Right kidney (tissue), 9 donors: ENCODE measurements around the gene CHRNB2.
"Not testable (repeated sequence)": the region's sequence is repeated elsewhere in the genome, so short reads cannot be mapped to it uniquely, and the experiment has no call there.

Source experiments
- DNase-seq: peaks from one replicate; pipeline ENCODE4 v3.0.0-alpha.2; 2016
- long read RNA-seq, 8 donors: transcript quantifications; one replicate each; lab custom pipeline, GENCODE V29; 2026

CHRNB2 gene, protein sequence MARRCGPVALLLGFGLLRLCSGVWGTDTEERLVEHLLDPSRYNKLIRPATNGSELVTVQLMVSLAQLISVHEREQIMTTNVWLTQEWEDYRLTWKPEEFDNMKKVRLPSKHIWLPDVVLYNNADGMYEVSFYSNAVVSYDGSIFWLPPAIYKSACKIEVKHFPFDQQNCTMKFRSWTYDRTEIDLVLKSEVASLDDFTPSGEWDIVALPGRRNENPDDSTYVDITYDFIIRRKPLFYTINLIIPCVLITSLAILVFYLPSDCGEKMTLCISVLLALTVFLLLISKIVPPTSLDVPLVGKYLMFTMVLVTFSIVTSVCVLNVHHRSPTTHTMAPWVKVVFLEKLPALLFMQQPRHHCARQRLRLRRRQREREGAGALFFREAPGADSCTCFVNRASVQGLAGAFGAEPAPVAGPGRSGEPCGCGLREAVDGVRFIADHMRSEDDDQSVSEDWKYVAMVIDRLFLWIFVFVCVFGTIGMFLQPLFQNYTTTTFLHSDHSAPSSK
- long read RNA-seq, donor 1: 0 reads
- long read RNA-seq, donor 2: 0 reads
- long read RNA-seq, donor 3: 0 reads
- long read RNA-seq, donor 4: 0 reads
- long read RNA-seq, donor 5: 0 reads
- long read RNA-seq, donor 6: 0 reads
- long read RNA-seq, donor 7: 0 reads
- long read RNA-seq, donor 8: 0 reads

- peak; percentile 76 for DNase-seq
These were observed at the start of gene CHRNB2 for GRCh38 chr1:154567386-154568156. TSS of gene CHRNB2 (plus strand) at chr1:154567778. CDS start at chr1:154568045, 267 bp downstream.

- DNase-seq: no peak
These were observed 48.0 kb upstream of the CHRNB2 start for GRCh38 chr1:154519591-154519991.

- DNase-seq: no peak
These were observed 47.2 kb upstream of the CHRNB2 start for GRCh38 chr1:154520333-154520732.

DNA sequence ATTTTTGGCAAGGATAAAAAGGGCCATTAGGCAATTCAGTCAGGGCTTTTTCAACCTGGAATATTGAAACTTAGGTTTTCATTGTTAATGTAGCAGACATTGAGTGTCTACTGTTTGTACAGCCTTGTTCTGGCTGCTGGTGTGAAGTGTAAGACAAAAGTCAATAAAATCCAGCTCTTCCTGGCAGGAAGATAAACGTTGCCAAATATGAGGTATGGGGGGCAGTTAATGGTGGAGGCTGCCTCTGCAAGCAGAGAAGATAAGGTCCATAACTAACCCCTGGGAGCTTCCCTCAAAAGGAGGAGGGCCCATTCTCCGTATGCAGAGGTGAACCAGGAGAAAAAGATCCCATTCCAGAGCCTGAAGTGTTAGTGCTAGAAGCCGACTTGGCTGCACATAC lies 45.9 kb upstream of the CHRNB2 start:
- no peak for DNase-seq

- DNase-seq: no peak
These were observed 42.7 kb upstream of the CHRNB2 start for GRCh38 chr1:154524881-154525280.

GRCh38 chr1:154527192-154527591 lies 40.4 kb upstream of the CHRNB2 start:
- DNase-seq: no peak

- no peak for DNase-seq
These were observed 38.3 kb upstream of the CHRNB2 start for GRCh38 chr1:154529308-154529707.

DNA sequence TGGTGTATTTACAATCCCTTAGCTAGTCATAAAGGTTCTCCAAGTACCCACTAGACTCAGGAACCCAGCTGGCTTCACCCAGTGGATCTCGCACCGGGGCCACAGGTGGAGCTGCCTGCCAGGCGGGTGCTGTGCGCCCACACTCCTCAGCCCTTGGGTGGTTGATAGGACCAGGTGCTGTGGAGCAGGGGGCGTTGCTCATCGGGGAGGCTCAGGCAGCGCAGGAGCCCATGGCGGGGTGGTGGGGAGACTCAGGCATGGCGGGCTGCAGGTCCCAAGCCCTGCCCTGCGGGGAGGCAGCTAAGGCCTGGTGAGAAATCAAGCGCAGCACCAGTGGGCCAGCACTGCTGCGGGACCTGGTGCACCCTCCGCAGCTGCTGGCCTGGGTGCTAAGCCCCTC lies 35.6 kb upstream of the CHRNB2 start:
- DNase-seq: not testable (repeated sequence)

GRCh38 chr1:154533952-154534844 lies 33.4 kb upstream of the CHRNB2 start:
- no peak for DNase-seq

- DNase-seq: no peak
These were observed 31.0 kb upstream of the CHRNB2 start for GRCh38 chr1:154536570-154536969.

DNA sequence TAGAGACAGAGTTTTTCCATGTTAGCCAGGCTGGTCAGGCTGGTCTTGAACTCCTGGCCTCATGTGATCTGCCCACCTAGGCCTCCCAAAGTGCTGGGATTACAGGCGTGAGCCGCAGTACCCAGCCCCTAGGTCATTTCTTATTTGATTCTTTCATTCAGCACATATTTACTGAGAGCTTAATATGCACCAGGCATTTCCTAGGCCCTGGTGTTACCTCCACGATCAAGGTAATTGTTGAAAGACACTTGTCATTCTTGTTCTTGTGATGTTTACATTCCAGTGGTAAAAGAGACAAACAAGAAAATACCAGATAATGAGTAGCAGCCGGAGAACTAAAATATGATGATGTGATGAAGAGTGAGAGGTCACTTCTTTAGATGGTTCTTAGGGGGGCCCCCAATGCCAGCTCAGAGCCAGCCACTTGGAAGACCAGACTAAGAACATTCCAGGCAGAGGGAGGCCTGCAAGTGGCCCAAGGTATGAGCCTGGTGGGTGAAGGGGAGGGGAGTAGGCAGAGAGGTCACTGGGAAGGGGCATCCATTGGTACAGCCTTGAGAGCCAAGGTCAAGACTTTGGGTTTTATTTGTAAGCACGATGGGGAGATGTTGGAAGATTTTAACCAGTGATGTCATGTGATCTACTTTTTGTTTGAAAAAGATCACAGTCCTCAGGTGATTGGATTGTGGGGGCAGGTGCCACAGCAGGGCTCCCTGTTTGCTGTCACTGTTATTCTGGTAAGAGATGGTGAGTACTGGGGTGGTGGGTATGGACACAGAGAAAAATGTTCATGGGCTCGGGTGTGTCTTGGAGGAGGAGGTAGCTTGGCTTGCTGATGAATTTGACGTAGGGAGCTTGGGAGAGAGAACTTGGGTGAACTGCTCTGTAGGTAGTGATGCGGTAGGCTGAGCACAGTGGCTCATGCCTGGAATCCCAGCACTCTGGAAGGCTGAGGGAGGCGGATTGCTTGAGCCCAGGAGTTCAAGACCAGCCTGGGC lies 27.8 kb upstream of the CHRNB2 start:
- no peak for DNase-seq

- no peak for DNase-seq
These were observed 26.3 kb upstream of the CHRNB2 start for GRCh38 chr1:154541231-154541630.

- no peak for DNase-seq
These were observed 21.1 kb upstream of the CHRNB2 start for GRCh38 chr1:154546264-154547063.

DNA sequence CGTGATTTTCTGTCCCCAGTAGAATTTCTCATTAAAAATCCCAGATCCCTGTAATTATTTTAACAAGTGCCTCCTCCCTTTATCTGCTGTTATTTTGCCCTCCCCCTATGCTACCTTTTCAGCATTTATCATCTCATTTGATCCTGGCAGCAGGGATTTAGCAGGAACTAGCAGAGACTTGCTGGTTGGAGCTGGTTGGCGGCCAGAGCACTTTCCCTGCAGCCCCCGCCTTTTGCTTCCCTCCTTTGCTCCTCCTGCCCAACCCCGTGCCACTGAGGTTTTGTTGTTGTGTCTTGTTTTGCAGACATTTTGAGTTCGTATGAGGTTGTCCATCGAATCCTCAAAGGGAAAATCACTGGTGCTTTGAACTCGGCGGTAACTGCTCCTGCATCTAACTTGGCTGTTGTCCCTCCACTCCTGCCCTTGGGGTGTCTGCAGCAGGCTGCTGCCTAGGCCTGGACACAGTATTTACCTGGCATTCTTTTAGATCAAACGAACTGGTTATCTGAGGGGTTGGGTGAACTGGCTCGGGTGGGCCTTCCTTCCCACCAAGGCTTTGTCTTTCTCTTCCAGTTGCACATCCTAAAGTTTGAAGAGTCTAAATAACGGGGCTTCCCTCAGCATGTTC lies 20.4 kb upstream of the CHRNB2 start:
- DNase-seq: no peak

GRCh38 chr1:154548028-154548427 lies 19.6 kb upstream of the CHRNB2 start:
- no peak for DNase-seq

GRCh38 chr1:154549202-154549770 lies 18.3 kb upstream of the CHRNB2 start:
- no peak for DNase-seq

GRCh38 chr1:154550070-154550469 lies 17.5 kb upstream of the CHRNB2 start:
- DNase-seq: no peak

DNA sequence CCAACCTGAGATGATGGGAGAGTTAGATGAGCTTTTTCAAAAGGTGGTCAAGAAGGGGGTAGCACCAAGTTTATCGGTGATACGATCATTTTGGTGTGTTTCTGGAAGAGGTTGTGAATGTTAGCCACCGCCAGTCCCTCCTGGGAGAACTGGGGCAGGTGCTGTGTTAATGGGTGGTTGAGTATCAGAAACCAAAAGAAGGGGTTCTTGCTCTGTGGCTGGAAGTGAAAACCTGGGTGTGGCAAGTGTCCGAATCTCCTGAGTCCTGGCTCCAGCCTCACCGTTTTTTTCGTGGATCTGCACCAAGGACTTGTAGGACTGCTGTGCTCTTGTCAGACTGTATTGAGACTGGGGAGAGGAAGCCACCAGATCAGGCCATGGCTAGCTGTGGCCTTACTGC lies 16.9 kb upstream of the CHRNB2 start:
- DNase-seq: no peak

- no peak for DNase-seq
These were observed 16.1 kb upstream of the CHRNB2 start for GRCh38 chr1:154551474-154551873.
